ENCODE results near the gene TASP1. TPM values are rescaled to one million over a fixed set of nuclear protein-coding genes. Genes with fewer than 3 reads are reported as not detected.

TASP1 gene
- total RNA-seq, 1 donor from 2014 or later, result 13.5 TPM

- H3K36me3 Mint-ChIP-seq (ENCODE audit: unreplicated experiment), result no peaks in the 10 kb centered on the region
- peaks cover 2% of the 10 kb centered on the region for H3K9me3 Mint-ChIP-seq (ENCODE audit: unreplicated experiment)
- no peak overlapping the region for H3K27ac Mint-ChIP-seq (ENCODE audit: unreplicated experiment)
- DNase-seq, result no peak
- no peaks in the 10 kb centered on the region for H3K4me1 Mint-ChIP-seq (ENCODE audit: low read depth, unreplicated experiment)
- no peaks in the 10 kb centered on the region for H3K27me3 Mint-ChIP-seq (ENCODE audit: unreplicated experiment)
- TF ChIP-seq, protein P1, sequence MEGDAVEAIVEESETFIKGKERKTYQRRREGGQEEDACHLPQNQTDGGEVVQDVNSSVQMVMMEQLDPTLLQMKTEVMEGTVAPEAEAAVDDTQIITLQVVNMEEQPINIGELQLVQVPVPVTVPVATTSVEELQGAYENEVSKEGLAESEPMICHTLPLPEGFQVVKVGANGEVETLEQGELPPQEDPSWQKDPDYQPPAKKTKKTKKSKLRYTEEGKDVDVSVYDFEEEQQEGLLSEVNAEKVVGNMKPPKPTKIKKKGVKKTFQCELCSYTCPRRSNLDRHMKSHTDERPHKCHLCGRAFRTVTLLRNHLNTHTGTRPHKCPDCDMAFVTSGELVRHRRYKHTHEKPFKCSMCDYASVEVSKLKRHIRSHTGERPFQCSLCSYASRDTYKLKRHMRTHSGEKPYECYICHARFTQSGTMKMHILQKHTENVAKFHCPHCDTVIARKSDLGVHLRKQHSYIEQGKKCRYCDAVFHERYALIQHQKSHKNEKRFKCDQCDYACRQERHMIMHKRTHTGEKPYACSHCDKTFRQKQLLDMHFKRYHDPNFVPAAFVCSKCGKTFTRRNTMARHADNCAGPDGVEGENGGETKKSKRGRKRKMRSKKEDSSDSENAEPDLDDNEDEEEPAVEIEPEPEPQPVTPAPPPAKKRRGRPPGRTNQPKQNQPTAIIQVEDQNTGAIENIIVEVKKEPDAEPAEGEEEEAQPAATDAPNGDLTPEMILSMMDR (IDR thresholded peaks at IDR 0.05; ENCODE audit: partially characterized antibody, unreplicated experiment), result no peak
- no peak overlapping the region for H3K4me3 Mint-ChIP-seq (ENCODE audit: unreplicated experiment)
These were observed 34.0 kb upstream of the TASP1 start for GRCh38 chr20:13672690-13673089.

DNA sequence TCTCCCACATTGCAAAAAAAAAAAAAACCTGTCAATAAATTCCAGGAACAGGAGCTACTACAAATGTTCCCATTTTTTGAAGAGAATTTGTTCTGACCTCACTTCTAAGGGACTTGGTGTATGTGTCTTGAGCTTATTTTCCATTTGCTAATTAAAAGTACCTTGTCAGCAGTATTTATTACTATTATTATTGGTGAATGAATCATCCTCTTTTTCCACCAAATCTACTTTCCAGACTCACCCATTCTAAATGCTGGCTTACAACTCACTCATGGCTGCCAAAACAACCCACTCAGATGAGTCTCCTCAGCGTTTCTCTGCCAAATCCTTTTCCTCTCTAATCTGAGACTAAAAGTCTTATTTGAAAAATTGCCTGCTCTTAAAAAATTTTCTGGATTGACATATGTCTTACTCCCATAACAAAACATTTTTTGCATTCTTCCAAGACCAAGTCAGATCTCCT is 33.2 kb upstream of the TASP1 start:
- H3K27me3 Mint-ChIP-seq (ENCODE audit: unreplicated experiment), result no peaks in the 10 kb centered on the region
- H3K4me3 Mint-ChIP-seq (ENCODE audit: unreplicated experiment), result no peak overlapping the region
- peaks cover 2% of the 10 kb centered on the region for H3K9me3 Mint-ChIP-seq (ENCODE audit: unreplicated experiment)

GRCh38 chr20:13671512-13671911 is 32.8 kb upstream of the TASP1 start:
- TF ChIP-seq, protein P1 (IDR thresholded peaks at IDR 0.05; ENCODE audit: partially characterized antibody, unreplicated experiment), result no peak
- Mint-ChIP-seq H3K9me3 (ENCODE audit: unreplicated experiment) (peaks cover 2% of the 10 kb centered on the region), H3K27me3 (ENCODE audit: unreplicated experiment) (no peaks in the 10 kb centered on the region), H3K36me3 (ENCODE audit: unreplicated experiment) (no peaks in the 10 kb centered on the region), H3K27ac (ENCODE audit: unreplicated experiment) (no peak overlapping the region), H3K4me3 (ENCODE audit: unreplicated experiment) (no peak overlapping the region), H3K4me1 (ENCODE audit: low read depth, unreplicated experiment) (no peaks in the 10 kb centered on the region)
- no peak for DNase-seq

More for the DNA sequence above, 33.2 kb upstream of the TASP1 start:
- H3K27ac Mint-ChIP-seq (ENCODE audit: unreplicated experiment), result no peak overlapping the region
- TF ChIP-seq, protein P1 (IDR thresholded peaks at IDR 0.05; ENCODE audit: partially characterized antibody, unreplicated experiment), result no peak
- no peaks in the 10 kb centered on the region for H3K36me3 Mint-ChIP-seq (ENCODE audit: unreplicated experiment)
- H3K4me1 Mint-ChIP-seq (ENCODE audit: low read depth, unreplicated experiment), result no peaks in the 10 kb centered on the region
- DNase-seq, result no peak

- TF ChIP-seq, protein P1 (IDR thresholded peaks at IDR 0.05; ENCODE audit: partially characterized antibody, unreplicated experiment), result no peak
- no peaks in the 10 kb centered on the region for H3K27me3 Mint-ChIP-seq (ENCODE audit: unreplicated experiment)
- no peak overlapping the region for H3K4me3 Mint-ChIP-seq (ENCODE audit: unreplicated experiment)
- no peak overlapping the region for H3K27ac Mint-ChIP-seq (ENCODE audit: unreplicated experiment)
- DNase-seq, result no peak
- peaks cover 2% of the 10 kb centered on the region for H3K9me3 Mint-ChIP-seq (ENCODE audit: unreplicated experiment)
- H3K4me1 Mint-ChIP-seq (ENCODE audit: low read depth, unreplicated experiment), result no peaks in the 10 kb centered on the region
- no peaks in the 10 kb centered on the region for H3K36me3 Mint-ChIP-seq (ENCODE audit: unreplicated experiment)
These were observed 31.4 kb upstream of the TASP1 start for GRCh38 chr20:13670160-13670559.

DNA sequence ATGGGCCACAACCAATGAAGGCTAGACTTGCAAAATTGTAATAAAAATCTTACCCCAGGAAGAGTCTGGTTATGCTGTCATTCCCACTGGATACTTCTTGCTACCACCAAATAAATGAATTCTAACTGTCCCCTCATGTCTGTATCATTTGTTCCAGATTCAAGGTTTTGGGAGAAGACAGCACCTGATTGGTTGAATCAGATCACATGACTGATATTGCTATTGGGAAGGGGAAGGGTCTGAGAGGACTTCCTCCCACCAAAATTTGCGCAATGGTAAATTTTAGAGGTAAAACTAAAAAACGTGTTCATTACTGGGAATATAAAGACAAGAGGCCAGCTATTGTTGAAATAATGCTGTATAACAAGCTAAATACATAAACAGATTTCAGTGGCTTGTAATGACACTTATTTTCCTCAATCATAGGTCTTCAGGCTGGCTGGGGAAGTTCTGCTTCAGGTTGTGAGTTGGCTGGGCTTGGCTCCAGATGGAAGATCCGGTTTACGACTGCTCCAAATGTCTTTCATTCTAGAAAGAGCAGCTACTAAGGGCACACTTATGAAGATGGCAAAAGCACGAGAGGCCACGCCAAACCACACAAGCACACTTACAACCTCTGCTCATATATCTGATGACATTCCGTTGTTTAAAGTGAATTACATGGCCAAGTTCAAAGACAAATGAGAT is 27.1 kb upstream of the TASP1 start:
- no peaks in the 10 kb centered on the region for H3K9me3 Mint-ChIP-seq (ENCODE audit: unreplicated experiment)
- no peak overlapping the region for H3K27ac Mint-ChIP-seq (ENCODE audit: unreplicated experiment)
- H3K36me3 Mint-ChIP-seq (ENCODE audit: unreplicated experiment), result no peaks in the 10 kb centered on the region
- no peak overlapping the region for H3K4me3 Mint-ChIP-seq (ENCODE audit: unreplicated experiment)
- TF ChIP-seq, protein P1 (IDR thresholded peaks at IDR 0.05; ENCODE audit: partially characterized antibody, unreplicated experiment), result no peak
- H3K4me1 Mint-ChIP-seq (ENCODE audit: low read depth, unreplicated experiment), result no peaks in the 10 kb centered on the region
- no peak for DNase-seq
- H3K27me3 Mint-ChIP-seq (ENCODE audit: unreplicated experiment), result no peaks in the 10 kb centered on the region
